GM08714 (cell line): ENCODE measurements around the gene ZNF454.

Experiments
- H3K4me3 ChIP-seq: fragments of 200-500 bp; sonication (Bioruptor generic); 2 replicates; pipeline ENCODE4 v1.5.1; 2014; ENCODE audit warnings: mild to moderate bottlenecking, low read length, inconsistent platforms
- ZNF274 ChIP-seq: IDR thresholded peaks from 2 replicates; pipeline ENCODE4 v1.6.1; 2012; ENCODE audit warnings: mild to moderate bottlenecking, low read depth, low read length

ZNF454 gene

GRCh38 chr5:178940569-178941360, at the start of gene ZNF454:
TSS of gene ZNF454 (plus strand) at chr5:178941198. CDS start at chr5:178942792, 1,594 bp downstream.
- no peak for TF ChIP-seq ZNF274
- no peak within 1 kb of the TSS for H3K4me3 ChIP-seq

DNA sequence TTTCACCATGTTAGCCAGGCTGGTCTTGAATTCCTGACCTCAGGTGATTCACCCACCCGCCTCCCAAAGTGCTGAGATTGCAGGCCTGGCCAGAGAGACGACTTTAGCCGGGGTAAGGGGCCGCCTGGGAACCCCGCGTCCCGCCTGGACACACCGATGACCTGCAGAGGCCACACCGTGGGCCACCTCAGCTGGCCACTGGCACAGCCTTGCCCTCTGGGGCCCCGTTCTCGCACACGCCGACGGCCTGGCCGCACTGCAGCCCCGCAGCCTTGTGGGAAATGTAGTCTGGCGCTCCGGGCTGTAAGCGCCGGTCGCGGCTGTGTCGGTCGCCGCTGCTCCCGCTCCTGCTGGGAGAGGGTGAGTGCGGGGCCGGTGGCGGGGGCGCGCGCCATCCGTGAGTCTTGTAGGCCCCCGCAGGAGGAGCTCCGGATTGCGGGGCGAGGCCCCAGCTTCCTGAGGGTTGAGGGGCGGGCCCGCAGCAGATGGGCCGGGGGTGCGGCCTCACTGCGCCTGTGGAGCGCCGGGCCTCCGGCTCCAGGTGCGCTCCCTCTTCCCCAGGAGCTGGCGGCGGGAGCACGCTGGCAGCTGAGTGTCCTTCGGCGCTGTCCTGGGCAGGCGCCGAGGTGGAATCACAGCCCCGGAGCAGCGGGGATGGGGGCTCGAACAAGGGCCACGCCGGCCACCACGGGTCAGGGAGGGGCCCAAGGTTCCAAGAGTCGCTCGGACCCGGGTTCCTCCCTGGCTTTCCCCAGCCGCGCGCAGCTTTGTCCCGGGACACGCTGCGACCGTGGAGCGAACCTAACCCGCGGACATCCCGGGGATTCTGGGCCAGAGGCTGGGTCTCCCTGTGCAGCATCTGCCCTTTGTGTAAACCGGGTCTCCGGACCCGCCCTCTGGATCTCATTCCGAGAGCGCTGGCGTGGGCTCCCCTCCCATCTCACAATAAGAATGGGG, 45.1 kb upstream of the ZNF454 start, which contains the start of gene ZFP2:
Gene ZFP2 (plus strand): TSS at position 299 of the 957 bp plus-strand sequence. CDS start 35,401 bp downstream, outside the sequence.
- TF ChIP-seq ZNF274: no peak
- peak within 1 kb of the TSS; percentile 45; the same call in 1 of the 2 replicates for H3K4me3 ChIP-seq

GRCh38 chr5:178899289-178899688, 41.7 kb upstream of the ZNF454 start:
- no peak for TF ChIP-seq ZNF274
- no peak overlapping the region for H3K4me3 ChIP-seq

DNA sequence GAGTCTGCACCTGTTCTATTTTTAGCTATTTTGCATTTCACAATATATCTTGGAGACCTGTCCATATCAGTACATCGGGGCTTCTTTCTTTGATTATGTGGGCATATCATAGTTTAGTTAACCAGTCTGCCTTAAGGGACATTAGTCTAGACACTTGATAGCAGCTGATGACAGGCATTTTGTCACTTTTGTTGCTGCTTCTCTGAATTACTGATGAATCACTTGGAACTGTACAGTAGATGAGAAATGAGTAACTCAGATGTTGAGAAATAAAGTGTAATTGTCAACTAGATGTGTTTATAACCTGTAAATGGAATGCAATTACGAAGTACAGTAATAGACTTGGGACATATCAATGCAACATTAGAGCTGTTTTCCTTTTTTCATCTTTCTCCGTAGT, 38.1 kb upstream of the ZNF454 start:
- TF ChIP-seq ZNF274: no peak
- H3K4me3 ChIP-seq: no peak overlapping the region

GRCh38 chr5:178931846-178932760, 8.9 kb upstream of the ZNF454 start:
- TF ChIP-seq ZNF274: peak; percentile 90
- H3K4me3 ChIP-seq: no peak overlapping the region

DNA sequence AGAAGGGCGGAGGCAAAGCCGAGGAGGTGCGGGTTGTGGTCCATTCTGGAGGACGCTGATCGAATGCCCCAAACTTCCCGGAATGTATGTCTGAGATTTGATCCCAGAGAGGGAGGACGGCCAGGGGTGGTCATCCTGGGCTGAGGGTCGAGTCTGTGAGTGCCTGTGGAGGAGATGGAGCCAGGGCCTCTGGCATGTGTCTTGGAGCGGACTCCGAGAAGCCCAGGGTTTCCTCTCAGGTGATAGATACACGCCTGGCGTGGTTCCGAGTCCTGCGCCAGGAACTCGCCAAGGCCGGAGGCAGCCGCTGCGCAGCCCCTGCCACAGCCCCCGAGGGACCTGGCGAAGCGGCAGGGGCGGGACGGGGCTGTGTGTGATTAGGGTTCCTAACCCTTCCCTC, 363 bp downstream of the ZNF454 start:
- no peak for TF ChIP-seq ZNF274
- H3K4me3 ChIP-seq: no peak overlapping the region

DNA sequence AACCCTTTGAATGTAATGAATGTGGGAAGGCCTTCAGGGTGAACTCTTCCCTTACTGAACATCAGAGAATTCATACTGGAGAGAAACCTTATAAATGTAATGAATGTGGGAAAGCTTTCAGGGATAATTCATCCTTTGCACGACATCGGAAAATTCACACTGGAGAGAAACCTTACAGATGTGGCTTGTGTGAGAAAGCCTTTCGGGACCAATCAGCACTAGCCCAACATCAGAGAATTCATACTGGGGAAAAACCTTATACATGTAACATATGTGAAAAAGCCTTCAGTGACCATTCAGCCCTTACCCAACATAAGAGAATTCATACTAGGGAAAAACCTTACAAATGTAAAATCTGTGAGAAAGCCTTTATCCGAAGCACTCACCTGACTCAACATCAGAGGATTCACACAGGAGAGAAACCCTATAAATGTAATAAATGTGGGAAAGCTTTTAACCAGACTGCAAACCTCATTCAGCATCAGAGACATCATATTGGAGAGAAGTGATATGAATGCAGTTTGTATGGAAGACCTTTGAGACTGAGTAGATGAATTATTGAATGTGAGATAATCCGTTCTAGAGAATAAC, 24.6 kb downstream of the ZNF454 start:
- H3K4me3 ChIP-seq: no peak overlapping the region
- peak; percentile 88 for TF ChIP-seq ZNF274

DNA sequence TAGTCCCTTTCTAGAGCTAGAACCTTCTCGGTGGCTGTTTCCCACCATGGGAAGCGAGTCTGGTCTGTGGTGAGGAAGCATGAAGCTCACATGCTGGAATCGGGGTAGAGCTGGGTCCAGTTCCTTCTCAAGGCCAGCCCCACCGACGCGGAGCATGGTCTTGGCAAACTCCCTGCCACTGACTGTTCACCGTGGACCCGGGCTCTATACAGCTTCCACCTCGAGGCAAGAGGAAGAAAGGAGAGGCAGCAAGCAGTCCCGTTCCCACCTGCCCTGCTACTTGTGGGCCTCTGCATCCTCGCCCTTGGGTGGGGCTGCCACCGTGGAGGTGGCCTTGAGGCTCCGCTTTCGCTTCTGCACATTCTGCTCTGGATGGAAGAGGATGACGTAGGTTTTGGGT, 40.4 kb downstream of the ZNF454 start:
- H3K4me3 ChIP-seq: no peak overlapping the region

DNA sequence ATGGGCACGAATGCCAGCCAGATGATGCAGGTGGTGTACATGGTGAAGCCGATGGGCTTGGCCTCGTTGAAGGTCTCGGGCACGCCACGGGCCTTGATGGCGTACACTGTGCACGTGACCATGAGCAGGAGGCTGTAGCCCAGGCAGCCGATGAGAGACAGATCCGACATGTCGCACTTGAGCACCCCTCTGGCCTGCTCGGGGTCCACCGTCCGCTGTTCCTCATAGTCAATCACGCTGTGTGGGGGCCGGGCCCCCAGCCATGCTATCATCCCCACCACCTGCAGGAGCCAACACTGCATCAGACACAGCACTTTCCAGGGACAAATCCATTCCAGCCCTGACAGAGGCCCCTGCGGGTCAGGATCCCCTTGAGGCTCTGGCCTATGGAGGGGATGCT, 41.9 kb downstream of the ZNF454 start:
- no peak for TF ChIP-seq ZNF274
- no peak overlapping the region for H3K4me3 ChIP-seq

More for the DNA sequence above, 40.4 kb downstream of the ZNF454 start:
- TF ChIP-seq ZNF274: no peak

GRCh38 chr5:178983728-178984127, 42.7 kb downstream of the ZNF454 start:
- no peak for TF ChIP-seq ZNF274
- no peak overlapping the region for H3K4me3 ChIP-seq

DNA sequence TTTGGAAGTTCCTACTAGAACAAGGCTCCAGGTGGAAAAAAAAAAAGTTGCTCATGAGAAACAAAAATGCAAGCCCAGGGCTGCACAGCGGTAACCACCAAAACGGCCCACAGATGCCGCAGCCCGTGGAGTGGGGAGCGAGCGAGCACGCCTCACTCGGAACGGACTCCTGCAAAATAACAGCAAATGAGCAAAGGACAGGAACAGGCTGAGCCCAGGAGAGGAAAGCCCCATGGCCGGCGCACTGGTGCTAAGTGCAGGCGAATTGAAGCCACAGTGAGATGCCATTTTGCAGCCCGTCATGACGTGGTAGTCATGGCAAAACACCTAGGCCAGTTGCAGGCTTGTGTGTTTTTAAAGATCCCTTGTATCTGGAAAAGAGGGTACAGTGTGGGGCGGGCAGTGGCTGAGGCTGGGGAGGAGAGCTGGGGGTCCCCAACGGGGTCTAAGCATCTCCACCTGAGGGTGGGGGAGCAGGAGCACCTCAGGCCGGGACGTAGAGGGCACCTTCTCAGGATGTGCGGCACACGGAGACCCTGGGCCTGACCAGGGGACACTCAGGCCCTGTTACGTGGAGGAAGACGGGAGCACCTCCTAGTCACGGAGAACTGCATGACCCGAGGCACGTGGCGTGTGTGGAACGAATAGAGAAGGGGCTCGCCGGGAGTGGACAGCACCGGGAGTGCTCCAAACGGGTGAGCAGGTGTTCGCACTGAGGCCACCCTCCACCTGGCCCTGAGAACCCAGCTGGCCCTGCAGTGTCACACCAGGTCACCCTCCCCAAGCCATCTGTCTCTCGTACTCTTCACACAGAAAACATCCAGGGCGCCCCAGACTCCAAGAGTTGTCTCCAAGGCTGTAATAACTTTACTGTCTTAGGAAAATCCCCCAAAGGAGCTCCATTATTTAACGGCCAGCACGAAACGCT, 43.4 kb downstream of the ZNF454 start:
- TF ChIP-seq ZNF274: no peak

DNA sequence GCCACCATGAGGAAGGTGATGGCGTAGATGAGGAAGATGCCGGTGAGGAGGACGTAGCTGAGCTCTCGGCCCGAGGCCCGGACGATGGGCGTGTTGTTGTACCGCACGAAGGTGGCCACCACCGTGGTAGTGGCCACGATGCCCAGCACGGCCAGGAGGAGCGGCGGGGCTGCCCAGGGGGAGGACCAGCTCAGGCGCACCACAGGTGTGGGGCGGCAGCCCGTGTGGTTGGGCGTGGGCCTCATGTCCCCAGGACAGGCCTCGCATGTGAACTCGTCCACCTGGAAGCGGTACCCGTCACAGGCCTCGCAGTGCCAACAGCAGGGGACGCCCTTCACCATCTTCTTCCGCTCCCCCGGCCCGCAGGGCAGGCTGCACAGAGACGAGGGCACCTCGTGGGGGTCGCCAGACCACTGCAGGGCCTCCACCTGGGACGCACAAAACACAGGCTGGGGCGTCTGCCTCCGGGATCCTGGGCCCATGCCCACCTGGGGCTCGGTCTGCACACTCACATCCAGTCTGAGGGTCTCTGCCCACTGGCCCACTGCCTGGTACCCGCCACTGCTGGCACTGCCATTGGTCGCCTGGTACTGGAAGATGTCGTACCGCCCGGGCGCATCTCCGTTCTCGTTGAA, 45.4 kb downstream of the ZNF454 start:
- no peak for TF ChIP-seq ZNF274

More for the DNA sequence above, 43.4 kb downstream of the ZNF454 start:
- no peak overlapping the region for H3K4me3 ChIP-seq

More for the DNA sequence above, 45.4 kb downstream of the ZNF454 start:
- H3K4me3 ChIP-seq: no peak overlapping the region
